Measurements from ENCODE around the gene MYH11.

DNA sequence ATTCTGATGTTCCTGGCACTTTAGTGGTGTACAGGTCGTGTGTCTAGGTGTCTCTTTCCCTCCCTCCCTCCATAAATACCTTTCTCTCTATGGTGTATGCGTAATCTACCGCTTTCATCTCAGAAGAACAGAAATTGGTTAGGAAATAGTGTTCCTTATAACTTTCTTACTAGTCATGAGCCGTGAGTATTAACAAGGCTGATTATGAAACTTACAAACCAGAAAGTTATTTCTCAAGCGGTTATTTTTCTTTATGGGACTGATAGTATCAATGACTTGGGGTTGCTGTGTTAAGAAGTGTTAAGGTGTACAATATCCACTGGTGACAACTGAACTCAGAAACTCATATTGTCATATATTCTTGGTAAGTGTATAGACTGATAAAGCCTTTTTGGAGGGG, 13.2 kb upstream of the MYH11 start:
- TF ChIP-seq NFRKB (IDR thresholded peaks at IDR 0.05) (no peak), SUZ12 (IDR thresholded peaks at IDR 0.05) (no peak), SP1 (IDR thresholded peaks at IDR 0.05) (no peak), FOXK2 (IDR thresholded peaks at IDR 0.05) (no peak), ELF4 (IDR thresholded peaks at IDR 0.05) (no peak), ZNF384 (IDR thresholded peaks at IDR 0.05) (no peak), CTBP1 (IDR thresholded peaks at IDR 0.05; ENCODE audit: borderline replicate concordance) (no peak), PKNOX1 (IDR thresholded peaks at IDR 0.05) (no peak), TARDBP (IDR thresholded peaks at IDR 0.05) (no peak), L3MBTL2 (conservative IDR thresholded peaks at IDR 0.05) (no peak), BHLHE40 (IDR thresholded peaks at IDR 0.05; ENCODE audit: borderline replicate concordance) (no peak), FOXM1 (IDR thresholded peaks at IDR 0.05; ENCODE audit: borderline replicate concordance) (no peak)

Measured in HEK293T (cell line).